GM23248 (cell line): ENCODE results near the gene MACROD2. TPM values are rescaled to one million over a fixed set of nuclear protein-coding genes. Genes with fewer than 3 reads are reported as not detected.
A peak's percentile ranks its signal among the peaks of the same experiment; 100 is the strongest.

Experiments
- DNase-seq: peaks from one replicate; pipeline ENCODE4 v3.0.0-alpha.2; 2015
- H2AFZ ChIP-seq: fragments of 200-600 bp; sonication (generic); 2 replicates; pipeline ENCODE4 v1.6.1; 2016; ENCODE audit warnings: antibody characterized with exemption
- H3F3A ChIP-seq: fragments of 200-600 bp; sonication (generic); 2 replicates; pipeline ENCODE4 v1.6.1; 2016; ENCODE audit warnings: mild to moderate bottlenecking, antibody characterized with exemption, mixed run types; ENCODE audit not compliant: insufficient read depth
- H3K27ac ChIP-seq: fragments of 200-600 bp; sonication (generic); 2 replicates; pipeline ENCODE4 v1.5.1; 2016; ENCODE audit warnings: mild to moderate bottlenecking
- H3K27me3 ChIP-seq: fragments of 200-600 bp; sonication (generic); replicated peaks from 2 replicates; pipeline ENCODE4 v1.6.1; 2016; ENCODE audit warnings: mild to moderate bottlenecking; ENCODE audit not compliant: insufficient read depth
- H3K36me3 ChIP-seq: fragments of 200-600 bp; sonication (generic); 2 replicates; pipeline ENCODE4 v1.6.1; 2016; ENCODE audit warnings: low read depth, mild to moderate bottlenecking
- H3K4me1 ChIP-seq: fragments of 200-600 bp; sonication (generic); 2 replicates; pipeline ENCODE4 v1.6.1; 2016; ENCODE audit warnings: mild to moderate bottlenecking; ENCODE audit not compliant: insufficient read depth
- H3K4me2 ChIP-seq: fragments of 200-600 bp; sonication (generic); one replicate; pipeline ENCODE4 v1.6.1; 2016; ENCODE audit warnings: mild to moderate bottlenecking; ENCODE audit not compliant: unreplicated experiment
- H3K4me3 ChIP-seq: fragments of 200-600 bp; sonication (generic); 2 replicates; pipeline ENCODE4 v1.5.1; 2016; ENCODE audit warnings: mild to moderate bottlenecking
- H3K79me2 ChIP-seq: fragments of 200-600 bp; sonication (generic); 2 replicates; pipeline ENCODE4 v1.6.1; 2016; ENCODE audit warnings: mild to moderate bottlenecking; ENCODE audit not compliant: insufficient read depth
- H3K9ac ChIP-seq: fragments of 200-600 bp; sonication (generic); 2 replicates; pipeline ENCODE4 v1.6.1; 2016; ENCODE audit warnings: mild to moderate bottlenecking
- H3K9me2 ChIP-seq: fragments of 200-600 bp; sonication (generic); 2 replicates; pipeline ENCODE4 v1.6.1; 2016; ENCODE audit warnings: mixed run types, mild to moderate bottlenecking, moderate library complexity; ENCODE audit not compliant: insufficient read depth
- H3K9me3 ChIP-seq: fragments of 200-600 bp; sonication (generic); one replicate; pipeline ENCODE4 v1.6.1; 2017; ENCODE audit warnings: low read depth
- H4K20me1 ChIP-seq: fragments of 200-600 bp; sonication (generic); 2 replicates; pipeline ENCODE4 v1.6.0; 2016; ENCODE audit not compliant: insufficient read depth
- EZH2 ChIP-seq: fragments of 200-600 bp; sonication (generic); IDR thresholded peaks from 2 replicates; pipeline ENCODE4 v1.6.1; 2018; ENCODE audit warnings: antibody characterized with exemption, mild to moderate bottlenecking; ENCODE audit not compliant: insufficient read depth, poor library complexity, severe bottlenecking
- EZH2phosphoT487 ChIP-seq: fragments of 200-600 bp; sonication (generic); IDR thresholded peaks from 2 replicates; pipeline ENCODE4 v1.6.1; 2018; ENCODE audit warnings: antibody characterized with exemption, moderate library complexity, mild to moderate bottlenecking, low read depth; ENCODE audit not compliant: insufficient read depth
- WGBS, 2 experiments: methylation state at CpG; one replicate each; pipeline ENCODE4 v1.1.6; 2015 to 2017; ENCODE audit warnings: low lambda C conversion rate in 2 of 2, low coverage in 1 of 2; ENCODE audit errors: missing lambda C conversion rate in 2 of 2; 5-methylcytosine and 5-hydroxymethylcytosine counted together
- in situ Hi-C: fragments of 300-500 bp; cut with MboI; formaldehyde crosslinking; loops from 2 replicates; pipeline ENCODE4 v1.15.0; 2020
- polyA plus RNA-seq: library from polyadenylated mRNA; unstranded; fragments of >200 nt; fragmentation: Nextera tagmentation; extraction: Ambion mirVana; gene quantifications from 2 replicates; pipeline ENCODE4 v1.2.1, GENCODE V29; 2016
- total RNA-seq: library from RNA; depleted of rRNA; stranded (reverse); fragments of >200 nt; shearing (Covaris generic); gene quantifications from 2 replicates; pipeline ENCODE4 v1.2.3, GENCODE V29; 2014

Gene MACROD2
- total and polyA plus RNA-seq, 2 experiments from 2014 or later: 1.1 to 3.1 TPM

DNA sequence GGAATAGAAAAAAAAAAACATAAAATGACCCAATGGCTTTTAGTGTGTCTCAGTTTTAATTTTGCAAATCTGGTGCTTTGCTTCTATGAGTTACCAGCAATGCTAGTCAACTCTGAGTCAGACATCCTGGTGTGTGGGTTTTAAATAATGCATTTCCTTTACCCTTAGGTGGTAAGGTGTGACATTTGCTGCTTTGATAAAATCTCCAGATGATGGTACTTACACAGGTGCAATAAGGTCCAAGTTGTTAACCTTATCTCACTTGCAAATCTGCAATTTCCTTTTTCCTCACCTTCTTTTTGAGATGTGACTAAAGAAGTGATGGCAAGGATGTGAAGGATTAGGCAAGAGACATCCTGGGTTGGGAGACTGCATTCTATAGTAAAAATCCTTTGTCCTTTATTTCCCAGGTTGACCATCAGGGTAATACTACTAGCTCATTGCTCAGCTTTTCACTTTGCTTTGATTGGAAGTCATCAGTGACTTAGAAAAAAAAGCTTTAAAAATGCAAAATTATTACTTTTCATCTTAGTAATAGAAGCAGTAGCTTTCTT is 1160.6 kb downstream of the MACROD2 start:
- H3K27ac ChIP-seq: no peak overlapping the region
- H3K9ac ChIP-seq: no peak overlapping the region
- H3K4me1 ChIP-seq: no peaks in the 10 kb centered on the region; the same call in 1 of the 2 replicates
- in situ Hi-C loops: no loop called here
- no peaks in the 10 kb centered on the region for H3F3A ChIP-seq
- H3K27me3 ChIP-seq: no peaks in the 10 kb centered on the region
- no peaks in the 10 kb centered on the region for H4K20me1 ChIP-seq
- DNase-seq: peak; percentile 23
- no peak for TF ChIP-seq EZH2phosphoT487
- TF ChIP-seq EZH2: no peak
- no peaks in the 10 kb centered on the region for H3K9me2 ChIP-seq
- H3K9me3 ChIP-seq: no peaks in the 10 kb centered on the region
- H3K36me3 ChIP-seq: no peaks in the 10 kb centered on the region
- H2AFZ ChIP-seq: no peak overlapping the region
- no peaks in the 10 kb centered on the region for H3K79me2 ChIP-seq
- no peak overlapping the region for H3K4me2 ChIP-seq
- H3K4me3 ChIP-seq: no peak overlapping the region

DNA sequence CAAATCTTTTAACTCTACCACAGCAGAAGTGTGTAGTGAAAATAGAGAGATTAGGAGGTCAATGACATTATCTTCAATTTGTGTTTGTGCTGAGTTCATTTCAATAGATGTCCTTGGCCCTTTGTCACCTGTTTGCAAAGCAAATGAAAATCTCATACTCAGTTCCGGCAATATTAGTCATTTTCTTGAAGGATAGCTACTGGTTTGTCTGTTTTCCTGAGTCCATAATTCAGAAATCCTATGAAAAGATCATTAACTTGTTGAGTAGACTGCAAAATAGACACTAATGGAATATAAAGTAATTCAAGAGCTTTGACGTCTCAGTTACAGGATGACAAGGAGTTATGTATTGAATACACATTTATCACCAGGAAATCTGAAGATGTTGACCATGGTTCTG is 1163.2 kb downstream of the MACROD2 start:
- TF ChIP-seq EZH2 (no peak), EZH2phosphoT487 (no peak)
- H3K9me3 ChIP-seq: no peaks in the 10 kb centered on the region
- no peaks in the 10 kb centered on the region for H3K79me2 ChIP-seq
- no peak overlapping the region for H3K4me2 ChIP-seq
- no peaks in the 10 kb centered on the region for H3F3A ChIP-seq
- no peaks in the 10 kb centered on the region for H4K20me1 ChIP-seq
- H3K4me3 ChIP-seq: no peak overlapping the region
- H3K27me3 ChIP-seq: no peaks in the 10 kb centered on the region
- no peak overlapping the region for H3K9ac ChIP-seq
- H3K36me3 ChIP-seq: no peaks in the 10 kb centered on the region
- 17 to 24% methylated on average over 2 of the region's 2 CpGs for WGBS, 2 experiments
- in situ Hi-C loops: no loop called here
- no peaks in the 10 kb centered on the region; the same call in 1 of the 2 replicates for H3K4me1 ChIP-seq
- no peak for DNase-seq
- H3K9me2 ChIP-seq: no peaks in the 10 kb centered on the region
- H2AFZ ChIP-seq: no peak overlapping the region
- H3K27ac ChIP-seq: no peak overlapping the region

DNA sequence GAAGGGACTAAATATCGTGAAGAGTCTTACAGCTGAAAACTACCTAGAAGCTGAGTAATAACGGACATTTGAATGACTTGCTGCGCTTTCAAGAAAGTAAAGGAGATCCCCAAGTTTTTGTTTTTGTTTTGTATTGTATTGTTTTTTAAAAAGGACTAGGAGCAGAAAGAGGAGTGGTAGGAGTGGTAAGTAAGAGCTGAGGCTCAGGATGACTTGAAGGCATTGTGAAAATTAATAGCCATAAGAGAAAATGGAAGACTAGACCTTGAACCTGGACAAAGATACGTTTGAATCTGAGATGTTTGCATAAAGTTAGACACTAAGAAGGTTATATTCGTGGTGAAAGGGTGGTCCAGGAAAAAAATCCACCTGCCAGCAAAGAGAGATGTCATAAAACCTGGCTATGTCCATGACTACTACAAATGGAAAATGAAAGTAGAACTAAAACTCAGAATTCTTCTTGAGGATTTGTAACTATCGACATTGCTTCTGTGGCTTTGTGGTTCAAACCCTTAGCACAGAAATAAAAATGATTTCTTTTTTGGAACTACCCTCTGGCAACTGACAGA is 1166.8 kb downstream of the MACROD2 start:
- WGBS, 2 experiments: 64 to 65% methylated on average over 6 of the region's 6 CpGs
- in situ Hi-C loops: no loop called here
- no peak overlapping the region for H3K4me3 ChIP-seq
- no peaks in the 10 kb centered on the region for H3K79me2 ChIP-seq
- H3K9ac ChIP-seq: no peak overlapping the region
- H4K20me1 ChIP-seq: no peaks in the 10 kb centered on the region
- H3K9me3 ChIP-seq: no peaks in the 10 kb centered on the region
- no peaks in the 10 kb centered on the region for H3K27me3 ChIP-seq
- H3K27ac ChIP-seq: no peak overlapping the region
- DNase-seq: no peak
- H2AFZ ChIP-seq: no peak overlapping the region
- no peak overlapping the region for H3K4me2 ChIP-seq
- no peaks in the 10 kb centered on the region for H3F3A ChIP-seq
- no peaks in the 10 kb centered on the region for H3K36me3 ChIP-seq
- no peak for TF ChIP-seq EZH2phosphoT487
- no peak for TF ChIP-seq EZH2
- H3K9me2 ChIP-seq: no peaks in the 10 kb centered on the region
- H3K4me1 ChIP-seq: no peaks in the 10 kb centered on the region

DNA sequence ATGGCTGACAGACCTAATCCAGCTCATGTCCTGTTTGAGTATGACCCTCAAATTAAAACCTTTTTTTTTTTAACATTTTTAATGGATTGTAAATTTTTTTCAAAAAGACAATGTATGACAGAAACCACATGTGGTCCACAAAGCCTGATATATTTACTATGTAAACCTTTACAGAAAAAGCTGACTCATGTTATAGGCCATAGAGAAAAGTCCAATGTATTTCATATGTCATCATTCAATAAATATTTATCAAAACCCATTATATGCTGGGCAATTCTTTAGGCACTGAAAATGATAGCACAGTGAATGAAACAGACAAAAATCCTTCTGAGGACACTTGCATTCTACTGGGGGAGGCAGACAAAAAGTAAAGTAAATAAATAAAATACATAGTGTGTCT is 1168.3 kb downstream of the MACROD2 start:
- Histone ChIP-seq H3F3A (no peaks in the 10 kb centered on the region), H2AFZ (no peak overlapping the region), H3K9ac (no peak overlapping the region), H3K4me3 (no peak overlapping the region), H3K27ac (no peak overlapping the region), H4K20me1 (no peaks in the 10 kb centered on the region), H3K79me2 (no peaks in the 10 kb centered on the region), H3K9me3 (no peaks in the 10 kb centered on the region), H3K9me2 (no peaks in the 10 kb centered on the region), H3K4me1 (no peaks in the 10 kb centered on the region), H3K27me3 (no peaks in the 10 kb centered on the region), H3K36me3 (no peaks in the 10 kb centered on the region), H3K4me2 (no peak overlapping the region)
- no peak for DNase-seq
- in situ Hi-C loops: no loop called here
- TF ChIP-seq EZH2: no peak

DNA sequence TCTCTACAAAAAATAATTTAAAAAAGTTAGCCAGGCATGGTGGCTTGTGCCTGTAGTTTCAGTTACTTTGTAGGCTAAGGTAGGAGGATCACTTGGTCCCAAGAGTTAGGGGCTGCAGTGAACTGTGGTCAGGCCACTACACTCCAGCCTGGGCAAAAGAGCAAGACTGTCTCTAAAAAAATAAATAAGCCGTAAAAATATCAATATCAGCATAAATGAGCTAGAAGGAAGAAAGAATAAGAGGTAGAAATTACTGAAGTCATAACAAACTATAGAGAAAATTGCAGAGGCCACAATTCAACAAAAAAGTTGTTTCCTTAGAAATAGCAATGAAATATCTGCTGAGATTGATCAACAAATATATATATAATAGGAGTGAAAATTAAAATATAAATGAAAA is 1169.4 kb downstream of the MACROD2 start:
- H3K9me3 ChIP-seq: no peaks in the 10 kb centered on the region
- no peak overlapping the region for H2AFZ ChIP-seq
- no peaks in the 10 kb centered on the region for H3F3A ChIP-seq
- H3K79me2 ChIP-seq: no peaks in the 10 kb centered on the region
- no peaks in the 10 kb centered on the region for H3K36me3 ChIP-seq
- H4K20me1 ChIP-seq: no peaks in the 10 kb centered on the region
- no peak overlapping the region for H3K4me2 ChIP-seq
- H3K27ac ChIP-seq: no peak overlapping the region
- H3K4me3 ChIP-seq: no peak overlapping the region
- 63 to 86% methylated on average over 1 of the region's 1 CpG for WGBS, 2 experiments
- H3K4me1 ChIP-seq: no peaks in the 10 kb centered on the region
- no peak overlapping the region for H3K9ac ChIP-seq
- no peaks in the 10 kb centered on the region for H3K27me3 ChIP-seq
- in situ Hi-C loops: no loop called here
- no peaks in the 10 kb centered on the region for H3K9me2 ChIP-seq
- TF ChIP-seq EZH2phosphoT487: no peak
- no peak for TF ChIP-seq EZH2
- DNase-seq: no peak
